ENCODE measurements around the gene SLC6A19.

SLC6A19 gene

GRCh38 chr5:1245905-1246576 lies 44.6 kb downstream of the SLC6A19 start:
- DNase-seq (ENCODE audit: low spot score) = no peak

DNA sequence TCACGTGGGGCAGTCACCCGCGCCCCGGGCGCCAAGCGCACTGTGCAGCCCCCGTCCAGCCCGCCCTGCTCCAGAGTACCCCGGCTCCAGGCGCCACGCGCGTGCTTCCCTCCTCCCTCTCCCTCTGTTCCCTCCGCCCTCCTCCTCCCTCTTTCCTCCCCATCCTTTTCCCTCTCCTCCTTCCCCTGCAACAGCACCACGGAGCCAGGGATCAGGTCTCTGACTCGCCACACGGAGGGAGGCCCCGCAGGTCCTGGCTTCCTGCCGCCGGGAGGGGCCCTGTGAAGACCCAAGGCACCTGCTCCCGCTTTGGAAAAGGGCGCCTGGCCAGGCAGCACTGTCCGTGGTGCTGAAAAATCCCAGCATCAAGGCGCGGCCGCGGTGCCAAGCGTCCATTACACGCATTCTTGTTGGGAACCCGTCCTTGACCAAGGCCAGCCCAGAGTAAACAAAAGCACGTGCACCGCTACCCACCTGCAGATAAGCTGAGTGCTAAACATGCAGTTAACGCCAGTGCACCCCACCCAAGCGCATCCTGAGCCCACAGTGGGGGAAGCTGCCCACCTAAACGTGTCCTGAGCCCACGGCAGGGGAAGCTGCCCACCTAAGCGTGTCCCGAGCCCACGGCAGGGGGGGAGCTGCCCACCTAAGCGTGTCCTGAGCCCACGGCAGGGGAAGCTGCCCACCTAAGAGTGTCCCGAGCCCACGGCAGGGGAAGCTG lies 45.5 kb downstream of the SLC6A19 start:
- DNase-seq (ENCODE audit: low spot score) = no peak

DNA sequence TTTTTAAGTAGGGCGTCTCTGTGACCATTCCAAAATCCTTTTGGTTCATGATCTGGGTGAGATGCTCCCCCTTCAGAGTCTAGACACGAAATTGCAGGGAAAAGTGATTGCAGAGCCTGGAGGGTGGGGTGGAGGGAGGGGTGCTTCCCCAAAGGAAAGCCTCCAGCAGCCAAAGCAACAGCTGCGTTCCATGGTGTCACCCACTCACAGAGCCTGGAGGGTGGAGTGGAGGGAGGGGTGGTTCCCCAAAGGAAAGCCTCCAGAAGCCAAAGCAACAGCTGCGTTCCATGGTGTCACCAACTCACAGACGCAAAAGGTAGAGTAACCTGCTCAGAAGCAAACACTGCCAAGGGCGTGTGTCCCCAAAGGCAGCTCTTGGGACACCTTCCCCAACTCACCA lies 46.4 kb downstream of the SLC6A19 start:
- DNase-seq (ENCODE audit: low spot score) = no peak

DNA sequence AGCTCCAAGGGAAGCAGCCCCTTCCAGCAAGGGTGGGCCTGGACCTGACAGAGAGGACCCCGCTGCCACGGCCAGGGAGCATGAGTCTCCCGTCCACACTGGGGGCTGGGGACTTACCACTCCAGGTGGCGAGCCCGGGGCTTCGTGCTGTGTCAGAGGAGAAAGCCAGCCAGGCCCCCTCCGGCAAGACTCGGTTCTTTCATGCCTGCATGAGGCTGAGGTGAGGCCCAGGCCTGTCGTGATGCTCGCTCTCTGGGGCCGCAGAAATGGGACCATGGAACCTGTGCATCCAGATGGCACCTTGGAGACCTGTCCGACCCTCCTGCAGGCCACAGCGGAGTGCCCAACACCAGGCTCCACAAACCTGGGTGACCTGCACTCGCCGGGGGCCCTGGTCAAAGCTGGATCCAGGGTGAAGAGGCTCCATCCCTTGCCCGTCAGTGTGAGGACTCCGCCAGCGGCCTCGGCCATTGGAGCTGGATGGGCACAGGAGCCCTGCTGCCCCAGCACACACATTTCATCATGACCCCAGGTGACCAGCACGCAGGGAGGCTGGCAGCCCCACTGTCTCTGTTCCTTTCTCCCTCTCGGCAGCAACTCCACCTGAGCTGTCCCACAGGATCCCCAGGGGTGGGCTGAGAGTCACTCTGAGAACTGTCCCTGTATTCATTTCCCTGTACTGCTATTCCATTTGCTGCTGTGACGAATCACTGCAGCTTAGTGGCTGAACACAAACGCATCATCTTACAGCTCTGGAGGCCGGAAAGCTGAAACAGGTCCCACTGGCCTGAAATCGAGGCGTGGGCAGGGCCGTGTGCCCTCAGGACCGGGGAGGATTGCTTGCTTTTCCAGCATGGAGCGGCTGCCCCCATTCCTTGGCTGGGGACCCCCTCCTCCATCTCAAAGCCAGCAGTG lies 48.2 kb downstream of the SLC6A19 start:
- no peak for DNase-seq (ENCODE audit: low spot score)

- DNase-seq (ENCODE audit: low spot score) = no peak
Measured at GRCh38 chr5:1251678-1252580, 50.5 kb downstream of the SLC6A19 start.

GRCh38 chr5:1252681-1253080 lies 51.3 kb downstream of the SLC6A19 start:
- DNase-seq (ENCODE audit: low spot score) = no peak

GRCh38 chr5:1253456-1254105 lies 52.2 kb downstream of the SLC6A19 start:
- no peak for DNase-seq (ENCODE audit: low spot score)

DNA sequence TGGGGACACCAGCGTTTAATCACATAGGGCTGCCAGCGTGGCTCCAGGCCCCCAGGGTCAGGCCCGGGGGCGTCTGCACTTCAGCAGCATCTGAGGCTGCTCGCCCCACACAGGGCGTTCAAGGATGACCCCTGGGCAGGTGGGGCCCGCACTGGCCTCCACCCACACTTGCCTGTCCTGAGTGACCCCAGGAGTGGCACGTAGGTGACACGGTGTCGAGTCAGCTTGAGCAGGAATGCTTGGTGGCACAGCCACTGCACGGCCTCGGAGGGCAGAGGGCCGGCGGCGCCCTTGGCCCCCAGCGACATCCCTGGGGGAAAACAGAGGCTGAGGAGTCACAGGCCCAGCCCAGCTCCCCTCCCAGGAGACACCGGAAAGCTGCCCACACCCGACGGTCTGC lies 52.8 kb downstream of the SLC6A19 start:
- no peak for DNase-seq (ENCODE audit: low spot score)

DNA sequence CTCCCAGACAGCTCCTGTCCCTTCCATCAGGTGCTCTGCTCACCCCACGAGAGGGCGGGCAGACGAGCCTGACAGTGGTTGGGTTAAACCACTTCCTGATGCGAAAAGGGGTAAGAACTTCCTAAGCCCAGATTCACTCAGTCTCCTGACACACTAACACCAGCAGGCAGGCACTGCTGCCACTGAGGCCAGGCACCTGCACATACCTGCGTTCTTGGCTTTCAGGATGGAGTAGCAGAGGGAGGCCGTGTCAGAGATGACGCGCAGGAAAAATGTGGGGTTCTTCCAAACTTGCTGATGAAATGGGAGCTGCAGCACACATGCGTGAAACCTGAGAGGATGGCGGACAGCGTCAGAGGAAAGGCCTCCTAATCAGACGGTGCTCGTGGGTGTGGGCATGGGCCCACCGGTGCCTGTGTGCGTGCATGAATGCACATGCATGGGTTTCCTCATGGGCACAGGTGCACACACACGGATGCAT lies 53.7 kb downstream of the SLC6A19 start:
- no peak for DNase-seq (ENCODE audit: low spot score)

- DNase-seq (ENCODE audit: low spot score) = no peak
Measured at GRCh38 chr5:1256776-1257175, 55.4 kb downstream of the SLC6A19 start.

DNA sequence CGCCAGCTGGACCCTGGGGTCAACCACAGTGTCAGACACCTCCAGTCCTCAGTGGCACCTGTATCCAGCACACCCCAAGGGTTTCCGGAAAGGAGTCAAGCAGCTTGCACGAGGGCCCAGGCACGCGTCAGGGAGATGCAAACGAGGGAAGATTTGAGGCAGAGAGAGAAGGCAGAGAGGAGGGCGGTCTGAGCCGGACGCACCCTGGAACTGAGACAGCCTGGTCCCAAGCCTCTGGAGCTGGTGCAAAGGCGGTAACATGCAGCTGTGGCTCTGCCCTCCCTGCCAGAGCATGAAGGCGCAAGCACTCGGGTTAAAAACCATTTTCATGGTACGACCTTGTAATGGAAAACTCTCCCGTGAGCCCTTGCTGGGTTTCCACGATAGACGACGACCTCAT lies 56.0 kb downstream of the SLC6A19 start:
- DNase-seq (ENCODE audit: low spot score) = no peak

GRCh38 chr5:1257841-1258240 lies 56.4 kb downstream of the SLC6A19 start:
- no peak for DNase-seq (ENCODE audit: low spot score)

GRCh38 chr5:1259806-1260480 lies 58.5 kb downstream of the SLC6A19 start:
- no peak for DNase-seq (ENCODE audit: low spot score)

- no peak for DNase-seq (ENCODE audit: low spot score)
Measured at GRCh38 chr5:1261643-1262042, 60.2 kb downstream of the SLC6A19 start.

GRCh38 chr5:1262381-1262780 lies 61.0 kb downstream of the SLC6A19 start:
- DNase-seq (ENCODE audit: low spot score) = no peak

DNA sequence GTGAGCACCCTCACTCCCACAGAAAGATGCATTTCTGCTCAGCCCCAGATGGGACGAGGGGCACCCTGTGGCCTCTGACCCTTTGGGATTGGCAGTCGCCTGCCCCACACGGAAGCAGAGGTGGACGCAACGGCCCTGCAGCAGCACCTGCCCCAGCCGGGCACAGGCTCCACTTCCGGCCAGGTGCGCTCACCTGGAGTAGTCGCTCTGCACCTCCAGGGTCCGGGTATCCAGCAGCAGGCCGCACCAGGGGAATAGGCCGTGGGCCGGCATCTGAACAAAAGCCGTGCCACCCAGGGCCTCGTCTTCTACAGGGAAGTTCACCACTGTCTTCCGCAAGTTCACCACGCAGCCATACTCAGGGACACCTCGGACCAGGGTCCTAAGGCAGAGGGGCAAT lies 62.8 kb downstream of the SLC6A19 start:
- no peak for DNase-seq (ENCODE audit: low spot score)

DNA sequence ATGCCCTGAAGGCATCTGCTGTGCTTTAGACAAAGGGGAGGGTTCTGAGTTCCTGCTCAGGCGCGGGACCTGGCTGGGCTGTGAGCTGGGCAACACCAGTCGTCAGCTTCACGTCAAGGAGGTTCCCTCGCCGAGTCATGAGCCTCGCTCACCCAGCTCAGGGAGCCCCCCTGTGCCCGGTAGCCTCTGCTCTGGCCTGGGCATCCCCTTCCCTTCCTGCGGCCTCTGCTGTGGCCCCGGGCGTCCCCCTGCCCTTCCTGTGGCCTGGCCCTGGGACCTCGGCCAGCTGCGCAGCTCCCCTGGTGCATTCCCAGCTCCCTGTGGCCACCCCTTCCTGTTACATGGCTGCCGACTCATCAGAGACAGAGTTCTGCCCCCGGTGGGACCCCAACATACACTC lies 63.6 kb downstream of the SLC6A19 start:
- no peak for DNase-seq (ENCODE audit: low spot score)

DNA sequence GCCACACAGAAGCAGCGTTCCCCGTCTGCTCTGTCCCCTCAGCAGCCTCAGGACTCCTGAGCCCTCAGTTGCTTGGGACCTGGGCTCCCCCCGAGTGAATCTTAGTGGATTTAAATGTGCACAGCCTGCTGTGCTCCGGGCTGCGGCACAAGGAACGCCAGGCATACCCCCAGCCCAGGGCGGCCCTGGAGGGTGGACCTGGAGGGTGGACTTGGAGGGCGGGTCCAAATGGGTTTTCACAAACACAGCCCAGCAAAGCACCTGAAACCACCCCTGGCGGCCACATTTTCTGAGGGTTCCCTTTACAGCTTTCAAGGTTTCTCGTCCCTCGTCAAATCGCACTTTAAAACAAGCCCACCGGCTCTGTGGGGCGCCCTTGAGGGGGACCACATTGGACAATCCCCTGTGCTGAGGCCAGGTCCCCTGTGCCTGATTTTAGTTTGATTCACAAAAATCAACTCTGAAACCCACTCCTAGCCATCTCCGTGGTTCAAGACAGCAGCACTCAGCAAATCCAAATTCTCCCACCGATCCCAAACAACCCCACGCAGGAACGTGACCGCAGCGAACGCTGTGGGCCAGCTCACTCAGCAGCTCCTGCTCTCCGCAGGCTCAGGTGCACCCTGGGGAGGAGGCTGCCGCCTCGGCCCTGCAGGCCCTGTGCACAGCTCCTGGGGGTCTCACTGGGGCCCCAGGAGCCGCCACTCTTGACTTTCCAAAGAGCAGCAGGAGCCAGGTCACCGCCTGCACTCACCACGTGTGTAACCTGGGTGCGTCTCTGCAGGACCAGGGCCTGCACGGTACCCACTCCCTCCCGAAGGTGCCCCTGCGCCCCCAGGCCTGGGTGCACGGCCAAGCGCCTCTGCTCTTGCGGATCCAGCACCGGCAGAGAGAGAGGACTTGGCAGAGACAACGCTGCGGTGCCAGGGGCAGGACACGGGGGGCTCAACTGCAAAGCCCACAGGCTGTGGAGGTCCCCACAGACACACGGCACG lies 64.4 kb downstream of the SLC6A19 start:
- no peak for DNase-seq (ENCODE audit: low spot score)

DNA sequence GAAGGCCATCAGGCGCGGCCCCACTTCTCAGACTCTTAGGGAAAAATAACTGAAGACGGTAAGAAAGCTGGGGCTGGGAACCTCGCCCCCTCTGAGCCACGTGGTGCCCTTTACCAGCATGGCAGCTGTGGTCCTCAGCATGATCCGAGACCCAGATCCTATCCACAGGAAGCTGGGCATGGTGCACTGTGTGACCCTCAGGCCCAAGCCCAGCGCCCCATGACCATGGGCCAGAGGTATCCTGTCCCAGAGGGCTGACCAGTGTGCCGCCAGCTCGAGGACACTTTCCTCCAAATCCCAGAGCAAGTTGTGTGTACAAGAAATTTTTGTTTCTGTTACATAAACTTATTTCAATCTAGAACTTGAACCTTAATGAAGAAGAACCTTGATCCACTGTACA lies 65.4 kb downstream of the SLC6A19 start:
- DNase-seq (ENCODE audit: low spot score) = no peak

Data from hematopoietic multipotent progenitor cell treated with erythropoietin and hydrocortisone succinate and interleukin-3 and kit ligand, for 15 days (in vitro differentiated cells).